Measurements from ENCODE around the gene CD69.

DNA sequence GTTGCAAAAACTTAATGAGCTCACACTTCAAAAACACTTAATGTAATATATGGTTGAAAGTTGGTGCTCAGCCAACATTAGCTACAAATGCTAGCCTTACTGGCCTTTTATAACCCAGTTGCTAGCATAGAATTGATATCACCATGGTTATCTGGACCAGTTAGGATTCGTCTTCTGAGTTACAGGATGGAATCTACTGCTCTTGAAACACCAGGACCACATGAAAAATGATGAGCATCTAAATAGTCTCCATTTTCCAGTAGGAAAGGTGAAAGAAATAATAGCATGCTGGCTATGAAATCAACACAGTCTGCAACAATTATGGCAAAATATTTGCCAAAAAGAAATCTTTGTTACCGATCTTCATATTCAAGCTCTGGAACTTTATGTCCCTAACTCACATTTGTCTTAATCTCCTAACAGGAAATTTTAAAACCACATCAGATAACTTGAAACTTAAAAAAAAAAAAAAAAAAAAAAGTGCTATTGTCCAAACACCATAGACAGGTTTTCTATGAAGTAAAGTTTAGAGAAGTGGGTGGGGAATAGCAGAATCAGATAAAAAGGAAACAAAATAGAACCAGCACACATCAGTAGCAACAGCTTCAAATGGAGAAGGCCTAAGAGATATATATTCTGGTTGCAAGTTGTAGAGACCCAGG, 12.6 kb upstream of the CD69 start:
- TF ChIP-seq ZFP3 (CRISPR knock-in tag; IDR thresholded peaks at IDR 0.05) (no peak), BACH2 (CRISPR knock-in tag; IDR thresholded peaks at IDR 0.05; ENCODE audit: borderline replicate concordance) (no peak), TOX (CRISPR knock-in tag; IDR thresholded peaks at IDR 0.05; ENCODE audit: borderline replicate concordance) (no peak), PPARA (CRISPR knock-in tag; IDR thresholded peaks at IDR 0.05; ENCODE audit: borderline replicate concordance) (no peak), RARB (CRISPR knock-in tag; IDR thresholded peaks at IDR 0.05) (no peak), ZC3H10 (CRISPR knock-in tag; IDR thresholded peaks at IDR 0.05) (no peak)
- TF ChIP-seq, protein P1, sequence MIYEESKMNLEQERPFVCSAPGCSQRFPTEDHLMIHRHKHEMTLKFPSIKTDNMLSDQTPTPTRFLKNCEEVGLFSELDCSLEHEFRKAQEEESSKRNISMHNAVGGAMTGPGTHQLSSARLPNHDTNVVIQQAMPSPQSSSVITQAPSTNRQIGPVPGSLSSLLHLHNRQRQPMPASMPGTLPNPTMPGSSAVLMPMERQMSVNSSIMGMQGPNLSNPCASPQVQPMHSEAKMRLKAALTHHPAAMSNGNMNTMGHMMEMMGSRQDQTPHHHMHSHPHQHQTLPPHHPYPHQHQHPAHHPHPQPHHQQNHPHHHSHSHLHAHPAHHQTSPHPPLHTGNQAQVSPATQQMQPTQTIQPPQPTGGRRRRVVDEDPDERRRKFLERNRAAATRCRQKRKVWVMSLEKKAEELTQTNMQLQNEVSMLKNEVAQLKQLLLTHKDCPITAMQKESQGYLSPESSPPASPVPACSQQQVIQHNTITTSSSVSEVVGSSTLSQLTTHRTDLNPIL (CRISPR knock-in tag; IDR thresholded peaks at IDR 0.05; ENCODE audit: low read depth) = no peak
- TF ChIP-seq, protein P2, sequence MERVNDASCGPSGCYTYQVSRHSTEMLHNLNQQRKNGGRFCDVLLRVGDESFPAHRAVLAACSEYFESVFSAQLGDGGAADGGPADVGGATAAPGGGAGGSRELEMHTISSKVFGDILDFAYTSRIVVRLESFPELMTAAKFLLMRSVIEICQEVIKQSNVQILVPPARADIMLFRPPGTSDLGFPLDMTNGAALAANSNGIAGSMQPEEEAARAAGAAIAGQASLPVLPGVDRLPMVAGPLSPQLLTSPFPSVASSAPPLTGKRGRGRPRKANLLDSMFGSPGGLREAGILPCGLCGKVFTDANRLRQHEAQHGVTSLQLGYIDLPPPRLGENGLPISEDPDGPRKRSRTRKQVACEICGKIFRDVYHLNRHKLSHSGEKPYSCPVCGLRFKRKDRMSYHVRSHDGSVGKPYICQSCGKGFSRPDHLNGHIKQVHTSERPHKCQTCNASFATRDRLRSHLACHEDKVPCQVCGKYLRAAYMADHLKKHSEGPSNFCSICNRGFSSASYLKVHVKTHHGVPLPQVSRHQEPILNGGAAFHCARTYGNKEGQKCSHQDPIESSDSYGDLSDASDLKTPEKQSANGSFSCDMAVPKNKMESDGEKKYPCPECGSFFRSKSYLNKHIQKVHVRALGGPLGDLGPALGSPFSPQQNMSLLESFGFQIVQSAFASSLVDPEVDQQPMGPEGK (CRISPR knock-in tag; IDR thresholded peaks at IDR 0.05; ENCODE audit: borderline replicate concordance) = no peak
- TF ChIP-seq, protein P3, sequence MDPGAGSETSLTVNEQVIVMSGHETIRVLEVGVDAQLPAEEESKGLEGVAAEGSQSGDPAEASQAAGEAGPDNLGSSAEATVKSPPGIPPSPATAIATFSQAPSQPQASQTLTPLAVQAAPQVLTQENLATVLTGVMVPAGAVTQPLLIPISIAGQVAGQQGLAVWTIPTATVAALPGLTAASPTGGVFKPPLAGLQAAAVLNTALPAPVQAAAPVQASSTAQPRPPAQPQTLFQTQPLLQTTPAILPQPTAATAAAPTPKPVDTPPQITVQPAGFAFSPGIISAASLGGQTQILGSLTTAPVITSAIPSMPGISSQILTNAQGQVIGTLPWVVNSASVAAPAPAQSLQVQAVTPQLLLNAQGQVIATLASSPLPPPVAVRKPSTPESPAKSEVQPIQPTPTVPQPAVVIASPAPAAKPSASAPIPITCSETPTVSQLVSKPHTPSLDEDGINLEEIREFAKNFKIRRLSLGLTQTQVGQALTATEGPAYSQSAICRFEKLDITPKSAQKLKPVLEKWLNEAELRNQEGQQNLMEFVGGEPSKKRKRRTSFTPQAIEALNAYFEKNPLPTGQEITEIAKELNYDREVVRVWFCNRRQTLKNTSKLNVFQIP (CRISPR knock-in tag; IDR thresholded peaks at IDR 0.05; ENCODE audit: borderline replicate concordance, low read depth) = no peak

All from SK-N-SH treated with all-trans-retinoic acid at 6 μM for 48 hours (cell line).